Measurements from ENCODE around the gene NUCKS1.
A peak's percentile ranks its signal among the peaks of the same experiment; 100 is the strongest.

NUCKS1 gene

DNA sequence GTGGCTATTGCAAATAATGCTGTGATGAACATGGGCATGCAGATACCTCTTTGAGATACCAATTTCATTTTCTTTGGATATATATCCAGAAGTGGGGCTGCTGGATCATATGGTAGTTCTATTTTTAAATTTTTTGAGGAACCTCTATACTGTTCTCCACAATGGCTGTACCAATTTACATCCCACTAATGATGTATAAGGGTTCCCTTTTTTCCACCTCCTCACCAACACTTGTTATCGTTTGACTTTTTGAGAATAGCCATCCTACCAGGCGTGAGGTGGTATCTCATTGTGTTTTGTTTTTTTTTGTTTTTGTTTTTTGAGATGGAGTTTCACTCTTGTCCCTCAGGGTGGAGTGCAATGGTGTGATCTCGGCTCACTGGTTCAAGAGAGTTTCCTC is 6.6 kb upstream of the NUCKS1 start:
- DNase-seq, result no peak
- H3K4me1 Mint-ChIP-seq (ENCODE audit: low read depth), result no peaks in the 10 kb centered on the region
- no peaks in the 10 kb centered on the region for H3K27me3 Mint-ChIP-seq
- H3K36me3 Mint-ChIP-seq (ENCODE audit: low read depth), result no peaks in the 10 kb centered on the region
- no peaks in the 10 kb centered on the region for H3K9me3 Mint-ChIP-seq
- no peak overlapping the region for H3K4me3 Mint-ChIP-seq
- H3K27ac Mint-ChIP-seq, result no peak overlapping the region

DNA sequence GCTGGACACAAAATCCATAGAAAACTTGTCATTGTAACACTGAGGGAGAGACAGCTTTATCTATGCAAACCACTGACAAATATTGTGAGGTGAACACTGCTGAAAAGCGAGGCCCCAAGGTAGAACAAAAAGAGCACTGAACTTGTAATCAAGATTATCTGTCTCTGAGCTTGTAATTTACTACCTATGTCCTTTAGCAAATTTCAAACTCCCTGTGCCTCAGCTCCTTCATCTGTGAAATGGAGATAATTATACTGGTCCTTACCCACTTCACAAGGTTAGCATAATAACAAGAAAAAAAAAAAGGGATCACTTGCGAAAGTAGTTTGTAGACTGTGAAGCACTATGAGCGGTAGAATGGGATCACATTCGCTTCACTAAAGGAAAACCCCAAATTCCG is 4.9 kb upstream of the NUCKS1 start:
- Mint-ChIP-seq H3K36me3 (ENCODE audit: low read depth) (peaks cover 4% of the 10 kb centered on the region), H3K4me3 (no peak overlapping the region)

DNA sequence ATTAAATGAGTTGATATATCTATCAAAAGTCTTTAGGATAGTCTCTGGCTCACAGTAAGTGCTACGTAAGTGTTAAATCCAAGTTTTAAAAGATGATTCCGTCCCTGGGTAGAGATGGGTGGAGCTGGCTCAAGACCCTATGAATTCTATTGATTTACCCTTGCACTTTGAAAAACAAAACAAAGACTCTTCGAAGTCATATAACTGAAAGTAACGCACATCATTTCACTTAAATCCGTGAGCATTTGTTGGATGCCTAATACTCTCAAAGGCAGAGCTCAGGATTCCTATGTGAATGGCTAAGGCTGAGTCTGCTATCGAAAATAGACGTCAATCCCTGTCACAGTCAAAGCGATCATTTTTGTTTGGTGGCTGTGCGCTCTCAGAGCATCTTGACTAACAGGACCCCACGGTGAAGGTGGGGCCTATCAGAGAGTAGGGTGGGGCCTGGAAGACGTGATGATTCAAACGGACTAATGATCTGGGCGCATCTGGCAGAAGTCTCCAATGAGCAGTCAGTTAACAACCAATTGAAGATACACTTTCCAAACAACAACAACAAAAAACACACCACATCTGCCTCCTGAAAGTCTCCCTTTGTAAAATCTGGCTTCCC is 1.2 kb upstream of the NUCKS1 start:
- Mint-ChIP-seq H3K27me3 (no peaks in the 10 kb centered on the region), H3K36me3 (ENCODE audit: low read depth) (peaks cover 35% of the 10 kb centered on the region), H3K4me3 (peak overlapping the region; percentile 90), H3K9me3 (no peaks in the 10 kb centered on the region), H3K27ac (peak overlapping the region; percentile 99), H3K4me1 (ENCODE audit: low read depth) (peaks cover 33% of the 10 kb centered on the region)
- no peak for DNase-seq

More for the DNA sequence above, 4.9 kb upstream of the NUCKS1 start:
- H3K27me3 Mint-ChIP-seq, result no peaks in the 10 kb centered on the region
- no peak overlapping the region for H3K27ac Mint-ChIP-seq
- no peaks in the 10 kb centered on the region for H3K9me3 Mint-ChIP-seq
- peaks cover 11% of the 10 kb centered on the region for H3K4me1 Mint-ChIP-seq (ENCODE audit: low read depth)
- no peak for DNase-seq

DNA sequence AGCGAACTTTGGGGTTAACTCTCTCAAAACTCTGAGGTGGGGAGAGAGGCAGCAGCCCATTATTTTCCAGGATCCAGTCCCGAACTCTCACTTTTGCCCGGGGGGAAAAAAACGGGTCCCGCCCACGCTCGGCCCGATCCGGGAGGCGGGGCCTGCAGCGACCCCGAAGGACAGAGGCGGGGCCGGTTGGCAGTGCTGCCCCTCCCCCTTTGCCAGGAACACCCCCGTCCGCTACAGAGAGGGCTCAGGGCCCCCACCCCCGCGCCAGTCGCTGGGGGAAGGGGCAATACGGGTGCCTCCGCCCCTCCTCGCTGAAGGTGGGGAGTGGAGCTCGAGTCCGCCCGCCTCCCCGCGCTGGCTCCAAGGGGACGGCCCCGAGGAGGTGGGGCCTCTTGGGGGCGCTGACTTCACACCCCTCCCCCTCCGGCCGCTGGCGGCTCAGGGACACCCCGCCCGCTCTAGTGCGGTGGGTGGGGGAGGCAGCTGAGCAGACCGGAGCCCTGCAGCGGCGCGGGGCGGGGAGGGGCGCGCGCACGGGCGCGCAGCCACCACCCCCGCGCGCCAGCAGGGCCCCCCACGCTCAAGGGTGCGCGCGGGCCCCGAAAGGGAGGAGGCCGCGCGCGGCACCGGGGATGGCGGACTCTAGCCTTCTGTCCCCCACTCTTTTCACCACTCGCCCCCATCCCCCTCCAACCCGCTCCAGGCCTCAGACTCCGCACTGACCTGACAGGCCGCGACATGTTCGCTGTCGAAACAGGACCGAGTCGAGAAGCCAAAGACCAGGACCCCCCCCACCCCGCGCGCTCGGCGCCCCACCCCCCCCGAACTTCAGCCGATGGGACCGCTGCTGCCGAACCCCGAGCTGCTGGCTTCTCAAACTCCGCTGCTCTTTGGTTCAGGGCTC is 496 bp downstream of the NUCKS1 start:
- Mint-ChIP-seq H3K27ac (peak overlapping the region; percentile 99), H3K36me3 (ENCODE audit: low read depth) (peaks cover 49% of the 10 kb centered on the region), H3K9me3 (no peaks in the 10 kb centered on the region), H3K4me1 (ENCODE audit: low read depth) (peaks cover 45% of the 10 kb centered on the region), H3K4me3 (peak overlapping the region; percentile 90), H3K27me3 (no peaks in the 10 kb centered on the region)
- DNase-seq, result peak; percentile 98

DNA sequence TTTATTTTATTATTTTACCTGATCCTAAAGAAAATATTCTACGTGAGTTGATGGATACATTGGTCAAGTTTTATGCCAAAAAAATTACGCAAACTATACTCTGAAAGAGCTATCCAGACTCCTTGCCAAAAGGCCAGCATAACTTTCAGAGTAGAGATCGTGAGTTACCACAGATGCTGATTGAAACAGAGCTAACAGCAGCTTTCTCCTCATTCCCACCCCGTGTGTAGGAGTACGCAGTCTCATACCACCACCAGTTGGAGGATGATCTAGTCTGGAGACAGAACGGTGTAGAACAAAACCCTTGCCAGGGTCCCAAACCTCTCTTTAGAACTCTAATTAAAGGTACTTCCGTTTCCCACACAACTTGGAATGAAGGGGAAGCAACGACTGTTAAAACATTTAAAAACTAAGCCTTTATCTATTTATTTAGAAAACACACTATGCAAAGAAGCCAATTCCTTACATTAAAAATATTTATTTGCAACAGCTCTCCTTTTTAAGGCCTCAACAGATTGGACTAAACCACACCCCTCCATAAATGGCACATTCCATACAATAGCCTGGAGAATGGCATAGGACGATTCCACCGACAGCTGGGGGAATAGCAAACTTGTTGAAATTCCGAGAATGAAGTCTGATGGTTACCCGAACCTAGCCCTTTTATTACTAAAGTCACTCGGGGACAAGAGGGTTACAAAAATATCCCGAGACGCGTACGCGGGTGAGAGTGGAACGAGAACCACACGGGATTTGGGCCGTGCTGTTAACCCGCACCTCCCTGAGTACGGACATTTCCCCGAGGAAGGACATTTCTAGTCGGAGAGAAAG is 1.4 kb downstream of the NUCKS1 start:
- Mint-ChIP-seq H3K4me3 (peak overlapping the region; percentile 90), H3K9me3 (no peaks in the 10 kb centered on the region), H3K27me3 (no peaks in the 10 kb centered on the region), H3K4me1 (ENCODE audit: low read depth) (peaks cover 52% of the 10 kb centered on the region), H3K36me3 (ENCODE audit: low read depth) (peaks cover 57% of the 10 kb centered on the region), H3K27ac (peak overlapping the region; percentile 93)
- DNase-seq, result no peak

DNA sequence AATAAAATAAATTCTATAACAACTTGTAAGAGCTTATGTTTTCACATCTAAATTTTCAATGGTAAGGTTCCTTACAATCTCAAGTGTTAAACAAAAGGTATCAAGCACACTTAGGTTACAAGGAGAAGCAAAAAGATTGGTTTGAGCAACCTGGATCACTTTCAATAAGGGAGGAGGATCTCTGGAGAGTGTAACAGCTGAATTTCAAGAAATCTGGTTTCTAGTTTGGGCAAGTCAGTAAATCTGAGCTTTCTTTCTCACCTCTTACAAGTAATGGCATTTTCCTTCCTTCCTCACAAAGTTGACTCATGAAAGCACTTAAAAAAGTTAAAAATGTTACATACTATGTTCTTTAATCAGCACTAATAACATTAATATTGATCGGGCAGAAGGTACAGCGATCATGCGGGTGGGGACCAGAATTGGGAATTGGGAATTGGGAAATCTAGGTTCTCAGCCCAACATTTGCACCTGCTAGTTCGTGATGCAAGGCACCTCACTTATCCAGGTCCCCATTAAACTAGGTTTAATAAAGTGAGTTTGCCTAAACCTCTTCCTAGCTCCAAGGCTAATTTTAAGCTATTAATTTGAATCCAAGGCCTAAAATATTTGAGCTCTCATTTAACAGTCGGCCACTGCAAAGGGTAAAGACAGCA is 3.1 kb downstream of the NUCKS1 start:
- DNase-seq, result no peak
- Mint-ChIP-seq H3K27me3 (no peaks in the 10 kb centered on the region), H3K9me3 (no peaks in the 10 kb centered on the region), H3K4me1 (ENCODE audit: low read depth) (peaks cover 65% of the 10 kb centered on the region), H3K36me3 (ENCODE audit: low read depth) (peaks cover 69% of the 10 kb centered on the region), H3K27ac (peak overlapping the region; percentile 75), H3K4me3 (peak overlapping the region; percentile 90)

DNA sequence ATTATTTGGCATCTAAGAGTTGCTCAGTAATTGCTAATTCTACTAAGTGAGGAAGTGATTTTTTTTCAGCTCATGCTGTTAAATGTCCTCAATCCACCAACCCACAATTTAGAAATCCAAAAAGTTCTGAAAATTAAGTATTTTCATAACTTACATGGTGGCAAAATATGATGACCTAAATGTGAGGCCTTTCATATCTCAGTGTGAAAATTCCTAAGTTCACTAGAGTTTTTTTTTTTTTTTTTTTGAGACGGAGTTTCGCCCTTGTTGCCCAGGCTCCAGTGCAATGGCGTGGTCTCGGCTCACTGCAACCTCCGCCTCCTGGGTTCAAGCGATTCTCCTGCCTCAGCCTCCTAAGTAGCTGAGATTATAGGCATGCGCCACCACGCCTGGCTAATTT is 5.6 kb downstream of the NUCKS1 start:
- H3K27ac Mint-ChIP-seq, result no peak overlapping the region
- no peaks in the 10 kb centered on the region for H3K27me3 Mint-ChIP-seq
- peaks cover 64% of the 10 kb centered on the region for H3K4me1 Mint-ChIP-seq (ENCODE audit: low read depth)
- DNase-seq, result no peak
- H3K4me3 Mint-ChIP-seq, result no peak overlapping the region
- H3K9me3 Mint-ChIP-seq, result no peaks in the 10 kb centered on the region
- peaks cover 77% of the 10 kb centered on the region for H3K36me3 Mint-ChIP-seq (ENCODE audit: low read depth)

DNA sequence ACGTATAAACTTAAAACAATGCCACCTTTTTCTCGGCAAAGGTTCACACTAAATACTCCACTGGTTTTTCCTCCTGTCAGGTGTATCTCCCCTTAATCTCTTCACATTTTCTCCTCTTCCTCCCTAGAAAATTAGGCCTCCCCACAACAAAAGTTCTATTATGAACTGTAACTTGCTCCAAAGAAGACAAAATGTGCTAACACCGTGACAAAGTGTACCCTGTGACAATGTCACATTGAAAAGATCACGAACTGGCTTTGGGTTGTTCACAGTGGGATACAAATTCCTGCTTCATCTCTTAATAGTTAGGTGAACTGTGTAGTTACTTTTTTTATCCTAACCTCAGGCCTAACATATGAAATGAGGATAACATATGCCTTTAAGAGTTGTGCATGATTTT is 6.0 kb downstream of the NUCKS1 start:
- H3K9me3 Mint-ChIP-seq, result no peaks in the 10 kb centered on the region
- H3K36me3 Mint-ChIP-seq (ENCODE audit: low read depth), result peaks cover 79% of the 10 kb centered on the region
- no peaks in the 10 kb centered on the region for H3K27me3 Mint-ChIP-seq
- peaks cover 68% of the 10 kb centered on the region for H3K4me1 Mint-ChIP-seq (ENCODE audit: low read depth)
- no peak for DNase-seq
- H3K4me3 Mint-ChIP-seq, result no peak overlapping the region
- H3K27ac Mint-ChIP-seq, result no peak overlapping the region

DNA sequence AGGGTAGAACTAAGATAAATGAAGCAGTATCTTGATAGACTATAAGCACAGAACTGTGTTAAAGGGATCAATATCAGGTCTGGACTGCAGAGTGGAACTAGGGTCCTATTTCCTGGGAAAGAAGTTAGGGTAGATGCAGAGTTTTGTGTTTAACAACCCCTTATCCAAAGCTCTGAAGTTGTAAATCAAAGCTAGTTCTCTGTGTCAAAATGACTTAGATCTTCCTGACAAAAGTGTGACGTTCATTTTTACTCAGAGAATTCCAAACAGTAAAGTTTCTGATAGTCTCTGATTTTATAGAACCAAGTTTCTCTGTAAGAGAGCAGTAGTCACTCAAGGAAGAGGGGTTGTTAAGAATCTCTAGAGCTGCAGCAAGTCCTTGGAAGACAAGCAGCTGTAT is 8.3 kb downstream of the NUCKS1 start:
- peaks cover 61% of the 10 kb centered on the region for H3K4me1 Mint-ChIP-seq (ENCODE audit: low read depth)
- H3K27ac Mint-ChIP-seq, result peak overlapping the region; percentile 50
- H3K36me3 Mint-ChIP-seq (ENCODE audit: low read depth), result peaks cover 72% of the 10 kb centered on the region
- DNase-seq, result no peak
- no peaks in the 10 kb centered on the region for H3K9me3 Mint-ChIP-seq
- H3K27me3 Mint-ChIP-seq, result no peaks in the 10 kb centered on the region
- H3K4me3 Mint-ChIP-seq, result no peak overlapping the region

DNA sequence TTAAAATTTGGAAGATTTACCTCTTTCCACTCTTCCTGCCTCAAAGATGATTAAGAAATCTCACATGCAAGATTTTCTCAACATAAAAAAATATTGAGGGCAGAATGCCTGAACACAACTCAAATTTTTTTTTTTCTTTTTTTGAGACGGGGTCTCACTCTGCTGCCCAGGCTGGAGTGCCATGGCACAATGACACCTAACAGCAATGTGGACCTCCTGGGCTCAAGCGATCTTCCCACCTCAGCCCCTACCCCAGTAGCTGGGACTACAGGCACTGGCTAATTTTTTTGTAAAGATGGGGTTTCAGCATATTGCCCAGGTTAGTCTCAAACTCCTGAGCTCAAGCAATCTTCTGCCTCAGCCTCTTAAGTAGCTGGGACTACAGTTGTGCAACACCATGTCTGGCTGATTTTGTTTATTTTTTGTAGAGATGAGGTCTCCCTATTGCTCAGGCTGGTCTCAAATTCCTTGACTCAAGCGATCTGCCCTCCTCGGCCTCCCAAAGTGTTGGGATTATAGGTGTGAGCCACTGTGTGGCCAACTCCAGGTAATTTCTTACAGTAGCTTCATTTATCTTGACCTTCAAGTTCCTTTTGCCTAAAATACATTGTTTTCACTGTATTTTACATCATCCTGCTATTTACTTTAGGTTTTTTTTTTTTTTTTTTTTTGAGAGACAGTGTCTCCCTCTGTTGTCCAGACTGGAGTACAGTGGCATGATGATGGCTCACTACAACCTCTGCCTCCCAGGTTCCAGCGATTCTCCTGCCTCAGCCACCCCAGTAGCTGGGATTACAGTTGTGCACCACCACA is 10.4 kb downstream of the NUCKS1 start:
- Mint-ChIP-seq H3K27ac (peak overlapping the region; percentile 26), H3K27me3 (no peaks in the 10 kb centered on the region), H3K9me3 (no peaks in the 10 kb centered on the region), H3K4me3 (no peak overlapping the region), H3K36me3 (ENCODE audit: low read depth) (peaks cover 69% of the 10 kb centered on the region), H3K4me1 (ENCODE audit: low read depth) (peaks cover 55% of the 10 kb centered on the region)
- DNase-seq, result no peak

DNA sequence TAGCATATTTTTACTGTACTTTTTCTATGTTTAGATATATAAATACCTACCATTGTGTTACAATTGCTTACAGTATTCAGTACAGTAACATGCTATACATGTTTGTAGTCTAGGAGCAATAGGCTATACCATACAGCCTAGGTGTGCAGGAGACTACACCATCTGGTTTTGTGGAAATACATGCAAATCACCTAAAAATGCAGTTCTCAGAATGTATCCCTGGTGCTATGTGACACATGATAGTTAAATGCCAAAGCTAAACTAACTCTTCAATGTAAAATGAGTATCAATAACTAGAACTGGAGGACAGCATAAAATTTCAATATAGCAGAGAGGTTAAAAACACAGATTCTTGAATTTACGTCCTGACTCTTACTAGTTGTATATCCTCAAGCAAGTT is 14.8 kb downstream of the NUCKS1 start:
- Mint-ChIP-seq H3K4me3 (no peak overlapping the region), H3K27ac (peak overlapping the region; percentile 15), H3K27me3 (no peaks in the 10 kb centered on the region), H3K36me3 (ENCODE audit: low read depth) (peaks cover 68% of the 10 kb centered on the region), H3K9me3 (no peaks in the 10 kb centered on the region), H3K4me1 (ENCODE audit: low read depth) (peaks cover 53% of the 10 kb centered on the region)
- no peak for DNase-seq

DNA sequence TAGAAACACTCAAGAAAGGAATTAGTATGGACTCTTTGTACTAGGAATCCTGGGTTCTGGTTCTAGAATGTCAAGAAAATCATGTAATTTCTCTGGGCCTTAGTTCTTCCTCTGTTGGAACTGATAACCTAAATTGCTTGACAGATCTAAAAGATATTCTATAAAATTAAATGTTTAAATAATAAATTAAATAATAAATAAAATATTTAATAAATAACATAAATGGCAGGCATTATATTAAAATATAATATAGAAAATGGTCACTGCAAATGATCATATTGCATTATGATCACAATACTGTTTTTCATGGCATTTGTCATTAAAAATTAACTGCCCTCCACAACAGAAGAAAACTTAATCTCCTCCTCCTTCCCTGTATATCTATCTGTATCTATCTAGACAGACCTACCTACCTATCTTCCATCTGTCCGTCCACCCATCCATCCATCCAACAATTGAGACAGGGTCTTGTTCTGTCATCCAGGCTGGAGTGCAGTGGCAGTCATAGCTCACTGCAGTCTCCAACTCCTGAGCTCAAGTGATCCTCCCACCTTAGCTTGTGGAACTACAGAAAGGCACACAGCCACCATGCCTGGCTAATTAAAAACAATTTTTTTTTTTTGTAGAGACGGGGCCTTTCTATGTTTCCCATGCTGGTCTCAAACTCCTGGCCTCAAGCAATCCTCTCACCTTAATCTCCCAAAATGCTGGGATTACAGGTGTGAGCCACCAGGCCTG is 16.4 kb downstream of the NUCKS1 start:
- H3K4me1 Mint-ChIP-seq (ENCODE audit: low read depth), result peaks cover 49% of the 10 kb centered on the region
- peaks cover 70% of the 10 kb centered on the region for H3K36me3 Mint-ChIP-seq (ENCODE audit: low read depth)
- no peaks in the 10 kb centered on the region for H3K27me3 Mint-ChIP-seq
- H3K9me3 Mint-ChIP-seq, result no peaks in the 10 kb centered on the region
- DNase-seq, result no peak
- no peak overlapping the region for H3K4me3 Mint-ChIP-seq
- H3K27ac Mint-ChIP-seq, result no peak overlapping the region

DNA sequence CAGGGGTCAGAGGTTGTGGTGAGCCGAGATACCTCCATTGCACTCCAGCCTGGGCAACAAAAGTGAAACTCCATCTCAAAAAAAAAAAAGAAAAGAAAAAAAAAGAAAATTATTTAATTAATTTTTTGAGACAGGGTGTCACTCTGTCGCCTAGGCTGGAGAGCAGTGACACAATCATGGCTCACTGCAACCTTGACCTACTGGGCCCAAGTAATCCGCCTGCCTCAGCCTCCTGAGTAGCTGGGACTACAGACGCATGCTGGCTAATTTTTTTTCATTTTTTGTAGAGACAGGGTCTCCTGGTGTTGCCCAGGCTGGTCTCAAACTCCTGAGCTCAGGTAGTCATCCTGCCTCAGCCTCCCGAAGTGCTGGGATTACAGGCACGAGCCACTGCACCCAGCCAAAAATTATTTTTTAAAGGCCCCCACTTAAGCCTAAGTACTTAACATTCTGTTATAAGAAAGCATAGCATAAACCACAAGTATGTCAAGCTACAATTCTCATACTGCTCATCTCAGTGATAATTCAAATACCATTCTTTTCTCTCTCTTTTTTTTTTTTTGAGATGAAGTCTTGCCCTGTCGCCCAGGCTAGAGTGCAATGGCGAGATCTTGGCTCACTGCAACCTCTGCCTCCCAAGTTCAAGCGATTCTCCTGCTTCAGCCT is 19.9 kb downstream of the NUCKS1 start:
- Mint-ChIP-seq H3K27ac (peak overlapping the region; percentile 64), H3K4me3 (no peak overlapping the region), H3K36me3 (ENCODE audit: low read depth) (peaks cover 76% of the 10 kb centered on the region), H3K4me1 (ENCODE audit: low read depth) (peaks cover 45% of the 10 kb centered on the region), H3K9me3 (no peaks in the 10 kb centered on the region), H3K27me3 (no peaks in the 10 kb centered on the region)
- no peak for DNase-seq

Data from activated T-cell treated with anti-CD3 and anti-CD28 coated beads, Interleukin-2, amount 50 U/mL, for 24 hours (primary cell).